CD8-positive, alpha-beta memory T cell (primary cell): ENCODE measurements around the gene ITPA. TPM values are rescaled to one million over a fixed set of nuclear protein-coding genes. Genes with fewer than 3 reads are reported as not detected.

Source experiments
- CTCF ChIA-PET: fragments of 350-600 bp; sonication (Branson Sonifier 250); formaldehyde crosslinking; loops from one replicate; lab custom pipeline; 2021; ENCODE audit warnings: antibody characterized with exemption; lab: Charles Lee
- POLR2A ChIA-PET: fragments of 350-600 bp; sonication (Branson Sonifier 250); formaldehyde crosslinking; loops from one replicate; lab custom pipeline; 2021; ENCODE audit warnings: antibody characterized with exemption; lab: Charles Lee
- DNase-seq, 5 donors: peaks; one replicate each; pipeline versions ENCODE4 v3.0.0 to v3.0.0-alpha.2; 2020 to 2022; ENCODE audit warnings: mixed read lengths in 1 of 5
- H3K27ac ChIP-seq: one replicate; pipeline ENCODE4 v1.7.0; 2013; ENCODE audit warnings: low read depth, mild to moderate bottlenecking, low read length, moderate library complexity
- H3K27me3 ChIP-seq: 2 replicates; pipeline ENCODE4 v1.7.0; 2013; ENCODE audit warnings: low read length, mild to moderate bottlenecking; ENCODE audit not compliant: insufficient read depth, poor library complexity, severe bottlenecking
- H3K36me3 ChIP-seq: 2 replicates; pipeline ENCODE4 v1.7.0; 2013; ENCODE audit warnings: mild to moderate bottlenecking, low read length, moderate library complexity; ENCODE audit not compliant: insufficient read depth
- H3K4me1 ChIP-seq: 2 replicates; pipeline ENCODE4 v1.7.0; 2013; ENCODE audit warnings: mild to moderate bottlenecking, low read length, moderate library complexity; ENCODE audit not compliant: insufficient read depth
- H3K4me3 ChIP-seq: 2 replicates; pipeline ENCODE4 v1.7.0; 2013; ENCODE audit warnings: mild to moderate bottlenecking, low read length
- H3K9me3 ChIP-seq: 2 replicates; pipeline ENCODE4 v1.7.0; 2013; ENCODE audit warnings: mild to moderate bottlenecking, low read length
- H3K27ac Mint-ChIP-seq, 8 donors: one replicate each; pipeline ENCODE4 v1.8.0; 2020 to 2021; ENCODE audit warnings: mixed read lengths in 8 of 8, mild to moderate bottlenecking in 6 of 8, inconsistent platforms in 3 of 8, moderate library complexity in 3 of 8
- H3K27me3 Mint-ChIP-seq, 2 donors: one replicate each; pipeline ENCODE4 v1.8.0; 2020 to 2021; ENCODE audit warnings: mixed read lengths in 2 of 2, mild to moderate bottlenecking in 1 of 2, moderate library complexity in 1 of 2
- H3K36me3 Mint-ChIP-seq, 3 donors: one replicate each; pipeline ENCODE4 v1.8.0; 2020 to 2021; ENCODE audit warnings: mixed read lengths in 3 of 3, inconsistent platforms in 1 of 3, mild to moderate bottlenecking in 1 of 3
- H3K4me1 Mint-ChIP-seq, 3 donors: one replicate each; pipeline ENCODE4 v1.8.0; 2020 to 2021; ENCODE audit warnings: mixed read lengths in 3 of 3, inconsistent platforms in 1 of 3, mild to moderate bottlenecking in 1 of 3
- H3K4me3 Mint-ChIP-seq, 7 donors: one replicate each; pipeline ENCODE4 v1.8.0; 2020 to 2021; ENCODE audit warnings: mixed read lengths in 7 of 7, mild to moderate bottlenecking in 6 of 7, moderate library complexity in 4 of 7, inconsistent platforms in 2 of 7
- H3K9me3 Mint-ChIP-seq, 5 donors: one replicate each; pipeline ENCODE4 v1.8.0; 2020 to 2022; ENCODE audit warnings: mixed read lengths in 5 of 5, mild to moderate bottlenecking in 3 of 5, moderate library complexity in 2 of 5, inconsistent platforms in 1 of 5
- polyA plus RNA-seq: library from polyadenylated mRNA; unstranded; fragments of 300-500 nt; fragmentation: Illumina TruSeq; gene quantifications from one replicate; pipeline ENCODE4 v1.2.3, GENCODE V29; 2021
- total RNA-seq, 2 experiments: library from RNA; stranded (reverse); gene quantifications; one replicate each; pipeline ENCODE4 v1.2.3, GENCODE V29; 2021

ITPA gene
- total and polyA plus RNA-seq, 3 experiments from 2014 or later: 60.8 to 98.2 (median 90.4) TPM

- CTCF ChIA-PET: no interaction called here
- POLR2A ChIA-PET: no interaction called here
- no peaks in the 10 kb centered on the region for H3K27me3 Mint-ChIP-seq
These were observed 15.6 kb downstream of the ITPA start for GRCh38 chr20:3224681-3225421.

GRCh38 chr20:3226093-3226492 is 16.8 kb downstream of the ITPA start:
- Mint-ChIP-seq H3K4me1 (peaks cover 3 to 9% (median 4%) of the 10 kb centered on the region in 3 donors), H3K4me3 (no peak overlapping the region), H3K9me3 (no peaks in the 10 kb centered on the region), H3K36me3 (peaks cover 0 to 35% (median 0%) of the 10 kb centered on the region in 3 donors), H3K27ac (peak overlapping the region in 2 of 8 donors; percentile 82 to 92), H3K27me3 (no peaks in the 10 kb centered on the region)
- Histone ChIP-seq H3K27ac (no peak overlapping the region), H3K4me3 (no peak overlapping the region), H3K36me3 (peaks cover 8% of the 10 kb centered on the region), H3K9me3 (no peaks in the 10 kb centered on the region), H3K27me3 (no peaks in the 10 kb centered on the region), H3K4me1 (peaks cover 10% of the 10 kb centered on the region)
- CTCF ChIA-PET: no interaction called here
- POLR2A ChIA-PET: no interaction called here
- no peak for DNase-seq

More at GRCh38 chr20:3224681-3225421, 15.6 kb downstream of the ITPA start:
- Histone ChIP-seq H3K4me1 (peaks cover 10% of the 10 kb centered on the region), H3K36me3 (peaks cover 8% of the 10 kb centered on the region), H3K4me3 (no peak overlapping the region), H3K27ac (no peak overlapping the region), H3K9me3 (no peaks in the 10 kb centered on the region), H3K27me3 (no peaks in the 10 kb centered on the region)
- H3K4me3 Mint-ChIP-seq: no peak overlapping the region
- no peak for DNase-seq
- H3K4me1 Mint-ChIP-seq: peaks cover 3 to 9% (median 4%) of the 10 kb centered on the region in 3 donors
- no peak overlapping the region for H3K27ac Mint-ChIP-seq
- no peaks in the 10 kb centered on the region for H3K9me3 Mint-ChIP-seq
- peaks cover 0 to 45% (median 0%) of the 10 kb centered on the region in 3 donors for H3K36me3 Mint-ChIP-seq

- ChIA-PET CTCF (interaction anchor here (2.3 kb wide), 1 partner anchor 8 kb away, joined by 7 read pairs; no protein-coding TSS in a partner anchor), POLR2A (no interaction called here)
- no peak for DNase-seq
- H3K36me3 Mint-ChIP-seq: peaks cover 0 to 27% (median 0%) of the 10 kb centered on the region in 3 donors
- no peaks in the 10 kb centered on the region for H3K9me3 ChIP-seq
- peaks cover 10% of the 10 kb centered on the region for H3K4me1 ChIP-seq
- H3K27ac Mint-ChIP-seq: peak overlapping the region in 1 of 8 donors; percentile 27
- H3K4me3 Mint-ChIP-seq: no peak overlapping the region
- H3K36me3 ChIP-seq: peaks cover under 1% of the 10 kb centered on the region
- no peaks in the 10 kb centered on the region for H3K27me3 Mint-ChIP-seq
- H3K9me3 Mint-ChIP-seq: no peaks in the 10 kb centered on the region
- no peak overlapping the region for H3K4me3 ChIP-seq
- H3K27me3 ChIP-seq: no peaks in the 10 kb centered on the region
- no peak overlapping the region for H3K27ac ChIP-seq
- H3K4me1 Mint-ChIP-seq: peaks cover 3 to 9% (median 4%) of the 10 kb centered on the region in 3 donors
These were observed 17.6 kb downstream of the ITPA start for GRCh38 chr20:3226864-3227263.

- H3K4me3 Mint-ChIP-seq: no peak overlapping the region
- peaks cover 3 to 9% (median 4%) of the 10 kb centered on the region in 3 donors for H3K4me1 Mint-ChIP-seq
- Histone ChIP-seq H3K4me3 (no peak overlapping the region), H3K27ac (no peak overlapping the region), H3K36me3 (no peaks in the 10 kb centered on the region), H3K9me3 (no peaks in the 10 kb centered on the region), H3K4me1 (peaks cover 8% of the 10 kb centered on the region), H3K27me3 (no peaks in the 10 kb centered on the region)
- H3K27me3 Mint-ChIP-seq: no peaks in the 10 kb centered on the region
- H3K27ac Mint-ChIP-seq: no peak overlapping the region
- H3K9me3 Mint-ChIP-seq: no peaks in the 10 kb centered on the region
- DNase-seq: no peak
- CTCF ChIA-PET: interaction anchor here (2.3 kb wide), 1 partner anchor 8 kb away, joined by 7 read pairs; no protein-coding TSS in a partner anchor
- peaks cover 0 to 25% (median 0%) of the 10 kb centered on the region in 3 donors for H3K36me3 Mint-ChIP-seq
- POLR2A ChIA-PET: no interaction called here
These were observed 18.2 kb downstream of the ITPA start for GRCh38 chr20:3227506-3227905.

- no peaks in the 10 kb centered on the region for H3K27me3 Mint-ChIP-seq
- no peak for DNase-seq
- ChIA-PET CTCF (interaction anchor here (2.3 kb wide), 1 partner anchor 9 kb away, joined by 7 read pairs; no protein-coding TSS in a partner anchor), POLR2A (no interaction called here)
- no peaks in the 10 kb centered on the region for H3K9me3 ChIP-seq
- H3K4me3 ChIP-seq: no peak overlapping the region
- H3K4me1 Mint-ChIP-seq: peaks cover 0 to 4% (median 0%) of the 10 kb centered on the region in 3 donors
- H3K27ac Mint-ChIP-seq: no peak overlapping the region
- no peaks in the 10 kb centered on the region for H3K9me3 Mint-ChIP-seq
- no peaks in the 10 kb centered on the region for H3K36me3 ChIP-seq
- peaks cover 6% of the 10 kb centered on the region for H3K4me1 ChIP-seq
- peaks cover 0 to 19% (median 0%) of the 10 kb centered on the region in 3 donors for H3K36me3 Mint-ChIP-seq
- no peaks in the 10 kb centered on the region for H3K27me3 ChIP-seq
- H3K27ac ChIP-seq: no peak overlapping the region
- H3K4me3 Mint-ChIP-seq: no peak overlapping the region
These were observed 18.8 kb downstream of the ITPA start for GRCh38 chr20:3227936-3228749.

- H3K4me1 Mint-ChIP-seq: no peaks in the 10 kb centered on the region
- H3K27me3 Mint-ChIP-seq: no peaks in the 10 kb centered on the region
- Histone ChIP-seq H3K36me3 (no peaks in the 10 kb centered on the region), H3K27me3 (no peaks in the 10 kb centered on the region), H3K4me1 (peaks cover under 1% of the 10 kb centered on the region), H3K27ac (no peak overlapping the region), H3K4me3 (no peak overlapping the region), H3K9me3 (no peaks in the 10 kb centered on the region)
- no peak for DNase-seq
- ChIA-PET POLR2A (no interaction called here), CTCF (interaction anchor here (2.3 kb wide), 1 partner anchor 10 kb away, joined by 7 read pairs; no protein-coding TSS in a partner anchor)
- H3K27ac Mint-ChIP-seq: no peak overlapping the region
- H3K9me3 Mint-ChIP-seq: no peaks in the 10 kb centered on the region
- H3K4me3 Mint-ChIP-seq: no peak overlapping the region
- H3K36me3 Mint-ChIP-seq: peaks cover 0 to 14% (median 0%) of the 10 kb centered on the region in 3 donors
These were observed 19.4 kb downstream of the ITPA start for GRCh38 chr20:3228750-3229032.

- Mint-ChIP-seq H3K27me3 (no peaks in the 10 kb centered on the region), H3K27ac (no peak overlapping the region), H3K36me3 (peaks cover 0 to 10% (median 0%) of the 10 kb centered on the region in 3 donors), H3K4me3 (no peak overlapping the region), H3K9me3 (no peaks in the 10 kb centered on the region), H3K4me1 (no peaks in the 10 kb centered on the region)
- no peak overlapping the region for H3K4me3 ChIP-seq
- no peaks in the 10 kb centered on the region for H3K27me3 ChIP-seq
- H3K9me3 ChIP-seq: no peaks in the 10 kb centered on the region
- DNase-seq: no peak
- ChIA-PET CTCF (no interaction called here), POLR2A (no interaction called here)
- no peak overlapping the region for H3K27ac ChIP-seq
- no peaks in the 10 kb centered on the region for H3K36me3 ChIP-seq
- no peaks in the 10 kb centered on the region for H3K4me1 ChIP-seq
These were observed 19.9 kb downstream of the ITPA start for GRCh38 chr20:3229158-3229557.

- ChIA-PET CTCF (no interaction called here), POLR2A (no interaction called here)
- Histone ChIP-seq H3K4me1 (no peaks in the 10 kb centered on the region), H3K4me3 (no peak overlapping the region), H3K27me3 (no peaks in the 10 kb centered on the region), H3K36me3 (no peaks in the 10 kb centered on the region), H3K27ac (no peak overlapping the region), H3K9me3 (no peaks in the 10 kb centered on the region)
- Mint-ChIP-seq H3K4me3 (no peak overlapping the region), H3K27me3 (peaks cover 0 to 3% of the 10 kb centered on the region in 2 donors), H3K27ac (no peak overlapping the region), H3K36me3 (peaks cover 0 to 8% (median 0%) of the 10 kb centered on the region in 3 donors), H3K4me1 (no peaks in the 10 kb centered on the region), H3K9me3 (no peaks in the 10 kb centered on the region)
- DNase-seq: no peak
These were observed 20.5 kb downstream of the ITPA start for GRCh38 chr20:3229798-3230197.
